ENCODE measurements around the gene ATP2C2.

Gene ATP2C2

GRCh38 chr16:84404936-84405639 lies 36.8 kb downstream of the ATP2C2 start:
- H3K4me3 ChIP-seq, result no peak overlapping the region
- H3K4me2 ChIP-seq, result no peak overlapping the region
- no peaks in the 10 kb centered on the region for H4K20me1 ChIP-seq
- no peaks in the 10 kb centered on the region for H3K27me3 ChIP-seq
- H3K36me3 ChIP-seq, result no peaks in the 10 kb centered on the region
- no peaks in the 10 kb centered on the region for H3K9me3 ChIP-seq
- TF ChIP-seq Cebpa-rat (IDR thresholded peaks at IDR 0.05), result no peak
- peaks cover 13% of the 10 kb centered on the region for H3K4me1 ChIP-seq
- no peak overlapping the region for H3K27ac ChIP-seq
- H3K9ac ChIP-seq, result no peak overlapping the region

GRCh38 chr16:84406006-84406963 lies 37.9 kb downstream of the ATP2C2 start:
- Histone ChIP-seq H3K4me3 (no peak overlapping the region), H3K36me3 (no peaks in the 10 kb centered on the region), H3K4me2 (no peak overlapping the region), H3K9me3 (no peaks in the 10 kb centered on the region), H3K9ac (no peak overlapping the region), H3K27me3 (no peaks in the 10 kb centered on the region), H3K4me1 (peaks cover 18% of the 10 kb centered on the region), H4K20me1 (no peaks in the 10 kb centered on the region), H3K27ac (no peak overlapping the region)
- TF ChIP-seq Cebpa-rat (IDR thresholded peaks at IDR 0.05), result no peak

- H3K9ac ChIP-seq, result no peak overlapping the region
- no peaks in the 10 kb centered on the region for H3K36me3 ChIP-seq
- H3K27me3 ChIP-seq, result no peaks in the 10 kb centered on the region
- H3K9me3 ChIP-seq, result no peaks in the 10 kb centered on the region
- H3K27ac ChIP-seq, result no peak overlapping the region
- no peak overlapping the region for H3K4me2 ChIP-seq
- H3K4me3 ChIP-seq, result no peak overlapping the region
- no peaks in the 10 kb centered on the region for H4K20me1 ChIP-seq
- peaks cover 24% of the 10 kb centered on the region for H3K4me1 ChIP-seq
- TF ChIP-seq Cebpa-rat (IDR thresholded peaks at IDR 0.05), result no peak
Measured at GRCh38 chr16:84407588-84408313, 39.4 kb downstream of the ATP2C2 start.

GRCh38 chr16:84408314-84408690 lies 40.0 kb downstream of the ATP2C2 start:
- Histone ChIP-seq H3K36me3 (no peaks in the 10 kb centered on the region), H3K4me3 (no peak overlapping the region), H3K4me1 (peaks cover 24% of the 10 kb centered on the region), H3K4me2 (peak overlapping the region; percentile 50), H3K27ac (no peak overlapping the region), H3K9me3 (no peaks in the 10 kb centered on the region), H3K27me3 (no peaks in the 10 kb centered on the region), H4K20me1 (no peaks in the 10 kb centered on the region), H3K9ac (no peak overlapping the region)
- no peak for TF ChIP-seq Cebpa-rat (IDR thresholded peaks at IDR 0.05)

- peak overlapping the region; percentile 50 for H3K4me2 ChIP-seq
- no peak overlapping the region for H3K27ac ChIP-seq
- TF ChIP-seq Cebpa-rat (IDR thresholded peaks at IDR 0.05), result no peak
- no peaks in the 10 kb centered on the region for H4K20me1 ChIP-seq
- no peak overlapping the region for H3K9ac ChIP-seq
- H3K36me3 ChIP-seq, result no peaks in the 10 kb centered on the region
- no peaks in the 10 kb centered on the region for H3K9me3 ChIP-seq
- no peak overlapping the region for H3K4me3 ChIP-seq
- peaks cover 24% of the 10 kb centered on the region for H3K4me1 ChIP-seq
- no peaks in the 10 kb centered on the region for H3K27me3 ChIP-seq
Measured at GRCh38 chr16:84408856-84409255, 40.5 kb downstream of the ATP2C2 start.

- H3K27ac ChIP-seq, result no peak overlapping the region
Measured at GRCh38 chr16:84410361-84411138, 42.2 kb downstream of the ATP2C2 start.

GRCh38 chr16:84411768-84412167 lies 43.4 kb downstream of the ATP2C2 start:
- Histone ChIP-seq H3K36me3 (no peaks in the 10 kb centered on the region), H3K4me2 (peak overlapping the region; percentile 26; the same call in 1 of the 2 replicates), H3K4me1 (peaks cover 31% of the 10 kb centered on the region), H3K9me3 (no peaks in the 10 kb centered on the region), H3K9ac (no peak overlapping the region), H3K27ac (no peak overlapping the region), H4K20me1 (no peaks in the 10 kb centered on the region), H3K27me3 (no peaks in the 10 kb centered on the region), H3K4me3 (no peak overlapping the region)
- no peak for TF ChIP-seq Cebpa-rat (IDR thresholded peaks at IDR 0.05)

More at GRCh38 chr16:84410361-84411138, 42.2 kb downstream of the ATP2C2 start:
- Histone ChIP-seq H3K4me3 (no peak overlapping the region), H3K4me2 (no peak overlapping the region), H3K36me3 (no peaks in the 10 kb centered on the region), H3K4me1 (peaks cover 31% of the 10 kb centered on the region), H3K9me3 (no peaks in the 10 kb centered on the region), H4K20me1 (no peaks in the 10 kb centered on the region), H3K9ac (no peak overlapping the region), H3K27me3 (no peaks in the 10 kb centered on the region)
- TF ChIP-seq Cebpa-rat (IDR thresholded peaks at IDR 0.05), result no peak

- TF ChIP-seq Cebpa-rat (IDR thresholded peaks at IDR 0.05), result no peak
Measured at GRCh38 chr16:84412262-84412661, 43.9 kb downstream of the ATP2C2 start.

More at GRCh38 chr16:84412262-84412661, 43.9 kb downstream of the ATP2C2 start:
- no peak overlapping the region for H3K4me3 ChIP-seq
- no peak overlapping the region for H3K9ac ChIP-seq
- no peaks in the 10 kb centered on the region for H3K27me3 ChIP-seq
- H4K20me1 ChIP-seq, result no peaks in the 10 kb centered on the region
- no peak overlapping the region for H3K27ac ChIP-seq
- H3K4me1 ChIP-seq, result peaks cover 31% of the 10 kb centered on the region
- no peaks in the 10 kb centered on the region for H3K36me3 ChIP-seq
- H3K9me3 ChIP-seq, result no peaks in the 10 kb centered on the region
- no peak overlapping the region for H3K4me2 ChIP-seq

Measured in BLaER1 (cell line).